Endothelial cell (in vitro differentiated cells): Measurements from ENCODE around the gene KHSRP. TPM values are rescaled to one million over a fixed set of nuclear protein-coding genes. Genes with fewer than 3 reads are reported as not detected.

Source experiments
- microRNA-seq: library from miRNA; unstranded; fragments of <30 nt; microRNA quantifications from one replicate; pipeline ENCODE4, GENCODE V29; 2020; ENCODE audit not compliant: unreplicated experiment
- total RNA-seq: library from RNA; stranded (reverse); fragmentation: NEBNext Ultra II Directional; extraction: Animal tissue kit (Norgen Biotek cat#: 25700); gene quantifications from one replicate; pipeline ENCODE4 v1.2.1, GENCODE V29; 2021; ENCODE audit not compliant: unreplicated experiment

KHSRP gene
- total RNA-seq, 1 donor from 2014 or later, result 290 TPM

Small RNA genes lying within 50 kb of the gene (microRNA-seq; reads per million reads assigned to microRNA genes)
- 29.6 reads per million, percentile 72 among the genes with 10 or more reads in this experiment for gene MIR3940
- 0.83 reads per million, percentile 7 among the genes with 10 or more reads in this experiment for gene MIR6790
- 4.4 reads per million, percentile 46 among the genes with 10 or more reads in this experiment for gene MIR6885

Other genes with a start within 250 kb of the KHSRP start
- 59.2 TPM for gene MLLT1, start 144.8 kb downstream of the KHSRP start, total RNA-seq
- gene ACER1, start 91.2 kb downstream of the KHSRP start, total RNA-seq, result not detected
- gene CLPP, start 63.3 kb downstream of the KHSRP start, total RNA-seq, result 105 TPM
- 66.8 TPM for gene ALKBH7, start 52.0 kb downstream of the KHSRP start, total RNA-seq
- gene PSPN, start 48.9 kb downstream of the KHSRP start, total RNA-seq, result 4.6 TPM
- 95.5 TPM for gene GTF2F1, start 31.6 kb downstream of the KHSRP start, total RNA-seq
- 0.23 TPM for gene SLC25A41, start 9.0 kb upstream of the KHSRP start, total RNA-seq
- 20.7 TPM for gene SLC25A23, start 35.0 kb upstream of the KHSRP start, total RNA-seq
- gene CRB3, start 39.5 kb upstream of the KHSRP start, total RNA-seq, result 0.44 TPM
- 1.5 TPM for gene DENND1C, start 57.0 kb upstream of the KHSRP start, total RNA-seq
- gene TUBB4A, start 77.5 kb upstream of the KHSRP start, total RNA-seq, result 0.21 TPM
- 3.0 TPM for gene TNFSF9, start 106.2 kb upstream of the KHSRP start, total RNA-seq
- gene CD70, start 166.3 kb upstream of the KHSRP start, total RNA-seq, result 0.51 TPM
- gene TNFSF14, start 245.3 kb upstream of the KHSRP start, total RNA-seq, result not detected